HG03432 (cell line): ENCODE results near the gene WDR77.
A peak's percentile ranks its signal among the peaks of the same experiment; 100 is the strongest.

Experiments used
- ATAC-seq: cut with Tn5 transposase; IDR thresholded peaks from one replicate; pipeline ENCODE4 v1.9.1; 2021; ENCODE audit warnings: mild to moderate bottlenecking, moderate library complexity; ENCODE audit not compliant: unreplicated experiment

Gene WDR77

DNA sequence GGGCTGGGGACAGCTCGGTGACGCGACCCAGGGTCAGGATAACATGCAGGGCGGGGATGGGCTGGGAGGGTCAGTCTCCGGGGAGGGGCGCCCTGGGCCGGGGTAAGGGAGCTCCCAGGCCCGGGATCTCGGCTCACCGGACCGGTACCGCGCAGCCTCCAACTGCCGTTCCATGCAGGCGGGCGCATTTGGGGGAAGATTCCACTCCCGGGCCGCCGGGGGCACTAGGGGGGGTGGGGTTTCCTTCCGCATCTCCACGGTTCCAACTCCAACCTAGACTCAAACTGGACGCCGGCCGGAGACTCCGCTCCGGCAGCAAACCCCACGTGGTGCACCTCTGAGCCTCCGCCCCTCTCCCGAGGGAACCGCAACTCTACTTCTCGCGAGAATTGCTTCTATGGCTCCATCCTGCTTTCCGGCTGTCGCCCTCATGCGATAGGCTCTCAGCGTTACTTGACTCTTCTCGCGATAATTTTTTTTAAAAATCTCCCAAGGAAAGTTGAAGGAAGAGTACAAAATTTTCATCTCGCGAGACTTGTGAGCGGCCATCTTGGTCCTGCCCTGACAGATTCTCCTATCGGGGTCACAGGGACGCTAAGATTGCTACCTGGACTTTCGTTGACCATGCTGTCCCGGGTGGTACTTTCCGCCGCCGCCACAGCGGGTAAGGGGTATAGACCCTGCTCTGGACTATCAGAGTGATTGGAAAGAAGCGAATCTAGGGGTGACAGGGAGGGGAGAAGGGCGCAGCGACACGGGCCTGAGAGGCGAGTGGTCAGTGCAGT lies at the start of gene WDR77, which contains the start of gene ATP5PB:
WDR77 (minus strand) TSS at position 339 of the 785 bp plus-strand sequence; CDS start at position 252, 87 bp downstream.
ATP5PB (plus strand) TSS at position 547 of the 785 bp plus-strand sequence; CDS start at position 625, 78 bp downstream.
- peak; percentile 89 for ATAC-seq

DNA sequence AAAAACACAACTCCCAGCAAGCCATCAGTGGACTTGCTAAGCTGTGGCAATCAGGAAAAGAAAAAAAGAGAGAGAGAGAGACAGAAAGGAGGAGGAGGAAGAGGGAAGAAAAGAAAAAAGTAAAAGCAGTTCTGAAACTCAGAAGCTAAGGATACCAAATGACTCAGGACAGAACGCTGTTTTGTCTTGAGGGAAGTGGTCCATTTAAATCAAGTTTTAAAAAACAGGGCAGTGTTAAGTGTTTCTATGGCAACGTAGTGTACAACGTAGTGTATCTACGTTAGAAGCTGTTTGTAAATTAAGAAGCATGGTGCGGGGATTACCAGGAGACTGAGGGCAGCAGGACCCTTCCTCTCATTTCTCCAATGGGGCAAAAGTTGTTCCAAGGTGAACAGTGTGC lies 48.5 kb upstream of the WDR77 start:
- ATAC-seq, result no peak

DNA sequence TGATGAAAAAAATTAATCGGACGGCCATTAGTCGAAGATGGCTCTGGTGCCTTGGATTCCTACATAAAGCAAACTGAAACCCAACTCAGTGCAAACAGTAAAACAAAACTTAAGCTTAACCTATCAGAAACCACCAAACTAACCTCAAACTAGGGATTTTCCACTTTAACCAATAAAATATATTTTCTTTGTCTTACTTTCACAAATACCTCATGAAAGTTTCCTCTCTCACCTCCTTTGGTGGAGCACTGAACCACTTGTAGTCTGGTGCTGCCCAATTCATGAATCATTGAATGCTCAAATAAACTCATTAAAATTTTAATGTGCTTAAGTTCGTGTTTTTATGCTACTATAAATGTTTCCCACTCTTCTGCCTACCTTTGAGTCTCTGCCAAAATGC lies 47.3 kb upstream of the WDR77 start:
- ATAC-seq, result no peak

DNA sequence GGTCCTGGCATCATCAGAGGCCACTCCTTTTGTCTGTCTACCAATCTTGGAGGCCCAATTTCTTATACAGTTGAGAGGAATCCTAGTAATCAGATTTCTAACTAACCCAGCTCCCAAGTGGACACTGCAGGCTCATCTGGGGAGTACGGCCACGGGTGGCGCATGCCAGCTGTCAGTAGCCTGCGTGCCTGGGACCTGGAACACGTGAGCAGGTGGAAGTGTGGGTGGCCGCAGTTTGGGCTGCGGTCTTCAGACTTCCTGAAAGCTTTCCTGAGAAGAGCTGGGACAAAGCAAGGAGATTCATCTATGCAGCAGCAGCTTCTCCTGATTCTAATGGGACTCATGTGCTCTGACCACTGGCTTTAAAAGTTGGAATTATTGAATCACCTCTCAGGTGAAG lies 42.0 kb upstream of the WDR77 start:
- ATAC-seq, result no peak

DNA sequence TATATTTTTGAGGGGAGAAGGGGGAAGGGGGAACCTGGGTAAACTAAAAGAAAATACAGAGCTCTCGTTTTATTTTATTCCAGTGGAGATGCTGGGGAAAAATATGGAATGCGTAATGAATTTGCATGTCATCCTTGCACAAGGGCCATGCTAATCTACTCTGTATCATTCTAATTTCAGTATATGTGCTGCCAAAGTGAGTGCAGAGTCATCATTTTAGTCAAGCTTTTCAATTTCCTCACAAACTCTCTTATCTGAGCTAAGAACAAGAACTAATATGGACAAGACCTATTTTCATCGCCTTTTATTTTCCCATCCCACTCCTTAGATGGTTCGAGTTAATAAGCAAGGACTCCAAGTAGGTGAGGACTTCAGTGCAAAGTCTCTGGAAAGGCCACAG lies 41.2 kb upstream of the WDR77 start:
- no peak for ATAC-seq

DNA sequence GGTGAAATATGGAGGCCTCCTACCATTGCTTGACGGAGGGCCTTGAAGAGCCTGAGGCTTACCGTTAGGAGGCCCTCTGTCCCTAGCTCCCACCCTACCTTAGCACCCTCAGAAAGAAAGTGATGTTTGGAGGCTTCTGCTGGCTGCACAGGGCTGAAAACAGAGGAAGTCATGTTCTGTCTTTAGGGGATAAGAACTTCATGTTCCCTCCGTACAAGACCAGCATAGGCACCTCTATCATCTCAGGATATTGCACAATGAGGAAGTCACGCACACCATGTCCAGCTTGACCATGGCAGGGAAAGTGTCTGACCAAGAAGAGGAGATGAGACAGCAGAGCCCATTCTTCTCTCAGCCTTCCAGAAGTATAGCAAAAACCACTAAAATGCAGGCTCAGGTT lies 40.5 kb upstream of the WDR77 start:
- no peak for ATAC-seq

DNA sequence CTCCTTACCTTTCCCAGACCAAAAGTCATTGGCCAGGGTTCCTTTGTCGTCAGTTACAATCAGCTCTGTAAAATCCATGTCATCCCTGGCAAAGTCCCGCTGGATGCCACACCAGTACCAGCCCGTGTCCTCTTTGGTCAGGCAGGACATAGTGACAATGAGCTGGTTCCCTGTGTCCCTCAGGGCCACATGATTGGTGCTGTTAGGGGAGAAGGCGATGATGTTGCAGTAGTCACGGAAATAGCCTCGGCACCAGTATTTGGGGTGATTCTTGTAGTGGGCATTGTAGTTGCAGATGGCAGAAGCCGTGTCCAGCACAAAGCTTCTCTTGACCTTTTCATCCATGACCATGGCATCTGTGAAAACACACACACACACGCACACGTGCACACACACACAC lies 39.6 kb upstream of the WDR77 start:
- no peak for ATAC-seq

DNA sequence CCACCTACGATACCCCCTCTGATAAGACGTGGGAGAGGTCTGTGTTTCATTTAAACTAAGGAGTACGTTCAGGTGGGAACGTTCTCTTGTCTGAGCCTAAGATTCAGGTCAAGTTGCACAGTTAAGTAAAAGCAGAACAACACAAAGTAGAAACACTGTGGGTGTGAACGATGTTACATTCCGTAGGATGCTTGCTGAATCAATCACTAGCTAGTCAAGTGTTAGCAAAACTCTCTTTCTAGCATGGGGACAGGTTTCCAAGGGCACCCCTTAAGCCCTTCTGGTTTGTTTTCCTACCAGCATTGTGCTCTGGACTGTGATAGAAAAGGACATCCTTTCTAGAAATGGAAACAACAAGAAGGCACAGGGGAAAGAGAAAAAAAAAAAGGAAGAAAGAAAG lies 38.1 kb upstream of the WDR77 start:
- ATAC-seq, result no peak

DNA sequence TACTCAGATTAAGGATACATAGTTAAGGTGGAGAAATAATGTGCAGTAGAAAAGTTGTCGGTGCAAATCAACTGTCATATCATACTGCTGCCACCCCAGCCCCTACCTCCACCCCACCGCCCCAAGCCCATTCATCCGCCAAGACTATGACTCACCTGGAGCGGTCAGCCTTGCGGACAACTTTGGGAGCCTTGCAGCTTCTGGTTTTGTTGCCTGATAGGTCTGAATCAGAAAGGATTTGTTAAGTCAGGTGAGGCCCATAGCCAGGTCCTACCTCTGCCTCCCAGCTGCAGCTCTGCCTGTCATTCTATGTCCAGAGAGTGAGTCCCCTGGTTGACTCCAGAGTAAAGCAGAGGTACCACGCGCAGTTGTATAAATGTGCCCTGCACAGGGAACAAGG lies 37.4 kb upstream of the WDR77 start:
- no peak for ATAC-seq

DNA sequence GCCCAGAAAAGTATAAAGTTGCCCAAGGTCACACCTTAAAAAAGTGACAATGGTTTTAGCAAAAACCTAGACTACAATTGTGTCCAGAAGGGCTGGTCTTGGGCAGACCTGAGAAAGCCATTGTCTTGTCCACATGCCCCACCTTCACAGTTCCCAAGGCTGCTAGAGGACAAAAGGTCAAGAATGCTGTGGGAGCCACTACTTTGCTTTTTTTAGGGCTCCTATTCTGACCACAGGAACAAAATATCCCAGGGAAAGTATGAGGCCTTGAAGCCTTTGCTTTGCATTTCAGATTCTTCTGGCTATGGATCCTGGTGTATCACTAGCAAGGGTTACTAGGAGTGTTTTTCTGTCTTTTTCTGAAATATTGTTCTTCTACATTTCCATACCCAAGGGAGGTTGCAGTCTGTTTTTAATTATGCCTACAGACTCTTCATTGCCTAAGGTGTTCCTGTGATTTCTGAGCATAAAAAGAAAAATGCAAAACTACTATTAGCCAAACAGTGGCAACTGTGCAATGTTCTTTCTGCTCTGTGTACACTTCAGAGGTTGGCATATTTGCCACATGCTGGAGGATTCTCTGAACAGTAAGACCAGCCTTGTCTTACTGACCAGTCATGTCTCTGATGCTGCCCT lies 35.5 kb upstream of the WDR77 start:
- no peak for ATAC-seq

DNA sequence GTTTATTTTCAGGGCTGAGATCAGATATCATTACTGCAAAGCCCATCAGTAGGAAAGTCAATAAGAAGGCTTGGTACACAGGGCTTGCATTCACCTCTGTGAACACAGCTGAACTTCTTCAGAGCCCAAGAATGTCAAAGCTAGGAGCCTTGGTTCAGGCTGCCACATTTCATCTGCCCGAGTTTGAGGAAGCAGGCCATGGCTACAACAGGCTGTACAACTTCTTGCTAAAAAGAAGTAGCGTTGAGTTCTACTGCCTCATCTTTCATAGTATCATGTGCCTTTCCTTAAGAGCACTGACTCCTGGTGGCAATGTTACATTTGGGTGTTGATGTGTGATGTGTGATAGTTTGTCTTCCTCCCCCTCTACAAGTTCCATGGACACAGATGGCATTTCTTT lies 34.8 kb upstream of the WDR77 start:
- no peak for ATAC-seq

DNA sequence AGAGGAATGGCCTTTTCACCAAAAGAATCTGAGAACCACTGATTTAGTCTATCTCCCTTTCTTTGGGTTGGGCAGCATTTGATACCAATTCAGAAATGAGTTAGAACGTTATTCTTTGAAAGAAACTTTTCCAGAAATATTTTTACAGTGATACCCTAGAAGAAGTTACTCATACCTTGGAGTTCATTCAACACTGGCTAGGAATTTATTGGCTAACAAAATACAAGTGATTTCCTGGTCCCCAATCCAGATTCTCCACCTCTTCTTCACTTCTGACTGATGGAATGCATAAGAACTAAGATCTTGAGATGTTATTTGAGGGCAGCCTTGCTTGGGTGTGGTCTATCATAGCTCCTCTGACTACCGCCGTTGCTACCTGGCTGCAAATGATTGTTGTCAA lies 34.1 kb upstream of the WDR77 start:
- no peak for ATAC-seq

DNA sequence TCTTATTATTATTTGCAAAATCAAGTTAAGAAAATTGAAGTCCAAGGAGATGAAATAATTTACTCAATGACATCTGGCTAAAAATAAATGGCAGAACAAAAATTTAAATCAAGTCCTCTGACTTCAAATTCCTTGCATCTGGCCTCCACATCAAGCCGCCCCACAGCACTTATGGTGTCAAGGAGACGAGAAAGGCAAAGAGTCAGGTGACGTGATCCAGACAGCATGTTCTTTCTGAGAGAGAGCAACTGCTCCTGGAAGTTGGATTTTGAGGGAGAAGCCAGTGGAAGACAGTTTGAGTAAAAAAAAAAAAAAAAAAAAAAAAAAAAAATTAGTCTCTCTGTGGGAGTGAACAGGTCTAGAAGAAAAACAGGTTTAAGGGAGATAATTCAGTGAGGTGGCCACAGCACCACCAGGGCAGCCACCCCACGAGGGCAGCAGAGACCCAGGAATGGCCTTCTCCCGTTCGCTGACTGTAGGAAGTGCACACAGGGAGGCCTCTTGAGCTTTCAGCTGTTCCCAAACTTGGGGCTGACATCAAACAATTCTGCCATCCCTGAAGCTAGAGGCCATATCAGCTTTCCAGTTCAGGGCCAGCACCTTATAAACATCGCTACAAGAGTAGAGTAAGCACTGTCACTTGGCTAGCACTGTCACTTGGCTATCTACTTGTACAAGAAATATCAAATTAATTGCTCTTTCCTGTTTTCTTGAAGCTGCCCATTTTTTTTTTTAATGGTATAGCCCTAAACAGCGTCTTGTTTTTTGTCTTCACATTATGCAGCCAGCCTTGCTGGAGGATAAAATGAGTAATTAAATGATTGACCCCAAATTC lies 32.5 kb upstream of the WDR77 start:
- no peak for ATAC-seq

DNA sequence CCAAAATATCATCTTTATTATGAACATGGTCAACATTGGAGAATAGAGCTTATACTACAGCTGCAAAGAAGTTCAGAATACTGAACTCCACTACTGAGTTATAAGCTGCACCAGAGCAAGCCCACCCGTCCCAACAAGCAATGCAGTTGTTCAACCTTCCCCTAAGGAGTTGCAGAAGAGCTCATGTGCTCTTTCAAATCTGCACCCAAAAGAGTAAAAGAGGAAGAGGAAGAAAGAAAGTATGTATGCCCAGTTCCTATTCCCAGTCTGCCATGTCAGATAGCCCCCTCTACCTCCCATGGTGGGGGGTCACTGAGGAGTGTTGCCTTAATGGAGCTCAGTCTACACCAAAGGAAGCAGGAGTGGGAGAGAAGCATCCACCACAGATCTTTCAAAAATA lies 31.6 kb upstream of the WDR77 start:
- no peak for ATAC-seq

DNA sequence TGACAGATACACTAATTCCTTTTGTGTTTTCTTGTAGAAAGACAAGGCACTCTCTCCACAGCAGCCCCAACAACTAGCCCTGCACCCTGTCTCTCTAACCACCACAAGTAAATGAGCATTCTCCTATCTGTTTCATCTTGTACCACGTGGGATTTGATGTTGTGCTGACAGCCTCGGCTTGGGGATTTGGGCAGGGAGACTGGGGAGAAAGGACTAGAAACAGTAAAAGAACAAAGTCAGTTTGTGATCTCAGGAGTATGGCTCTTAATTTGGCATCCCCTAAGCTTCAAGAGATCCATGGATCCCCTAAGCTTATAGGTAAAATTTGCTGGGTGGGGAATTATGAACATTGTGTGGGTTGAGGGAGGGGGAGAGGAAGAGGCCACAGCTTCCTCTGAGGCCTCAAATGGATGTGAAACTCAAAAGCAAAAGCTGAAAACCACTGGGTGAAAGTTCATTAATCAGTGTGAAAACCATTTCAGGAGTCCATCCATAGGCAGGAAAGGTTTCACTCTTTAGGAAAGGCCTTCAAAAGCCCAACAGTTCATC lies 27.8 kb upstream of the WDR77 start:
- peak; percentile 75 for ATAC-seq

DNA sequence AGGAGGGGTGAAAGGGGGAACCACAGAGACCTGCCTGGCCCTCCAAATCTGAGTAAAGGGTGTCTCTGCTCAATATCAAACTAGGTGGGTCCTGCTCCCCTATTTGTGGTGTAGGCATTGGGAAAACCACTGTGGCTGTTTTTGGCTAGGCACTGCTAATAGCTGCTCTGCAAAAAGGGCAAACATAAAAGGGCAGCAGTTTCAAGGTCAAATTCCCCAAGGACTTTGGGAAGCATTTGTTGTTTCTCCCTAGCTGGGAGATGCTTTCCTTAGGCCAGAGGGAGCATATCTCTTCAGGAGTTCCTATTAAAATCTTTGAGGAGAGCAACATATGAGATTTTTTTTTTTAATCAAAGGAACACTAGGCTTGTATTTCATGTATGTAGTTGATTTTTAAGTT lies 27.2 kb upstream of the WDR77 start:
- no peak for ATAC-seq

DNA sequence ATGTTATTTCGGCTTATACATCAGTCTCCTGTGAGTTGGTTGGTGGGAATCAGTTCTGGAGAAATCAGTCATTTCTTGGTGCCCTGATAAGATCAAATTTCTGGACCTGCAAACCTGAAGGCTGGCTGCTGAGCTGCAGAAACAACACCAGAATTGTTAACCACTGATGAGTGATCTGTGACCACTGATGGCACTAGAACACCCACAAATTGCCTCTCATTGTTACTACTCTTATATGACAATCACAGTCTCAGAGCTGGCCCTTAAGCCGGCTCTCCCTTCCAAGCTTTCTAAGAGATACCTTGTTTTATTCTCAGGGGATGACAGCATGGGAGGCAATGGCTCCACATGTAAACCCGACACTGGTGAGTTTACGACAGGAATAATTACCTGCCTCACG lies 26.6 kb upstream of the WDR77 start:
- ATAC-seq, result no peak

DNA sequence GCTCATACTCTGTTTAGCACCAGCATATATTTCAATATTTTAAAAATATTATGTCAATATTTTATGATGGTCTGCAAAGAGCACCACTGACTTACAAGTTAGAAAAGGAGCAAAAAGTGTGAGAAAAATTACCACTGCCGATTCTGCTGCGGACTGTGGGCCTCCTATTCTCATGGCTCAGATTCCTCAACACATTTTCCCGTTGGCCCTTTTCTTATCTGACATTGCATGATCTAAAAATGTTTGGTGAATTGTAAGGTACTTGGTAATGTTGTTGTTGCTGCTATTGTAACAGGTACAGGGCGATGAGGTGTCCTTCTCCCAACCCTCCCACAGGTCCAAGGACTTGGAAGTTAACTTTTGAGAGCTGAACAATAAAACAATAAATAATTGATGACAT lies 25.5 kb upstream of the WDR77 start:
- no peak for ATAC-seq

DNA sequence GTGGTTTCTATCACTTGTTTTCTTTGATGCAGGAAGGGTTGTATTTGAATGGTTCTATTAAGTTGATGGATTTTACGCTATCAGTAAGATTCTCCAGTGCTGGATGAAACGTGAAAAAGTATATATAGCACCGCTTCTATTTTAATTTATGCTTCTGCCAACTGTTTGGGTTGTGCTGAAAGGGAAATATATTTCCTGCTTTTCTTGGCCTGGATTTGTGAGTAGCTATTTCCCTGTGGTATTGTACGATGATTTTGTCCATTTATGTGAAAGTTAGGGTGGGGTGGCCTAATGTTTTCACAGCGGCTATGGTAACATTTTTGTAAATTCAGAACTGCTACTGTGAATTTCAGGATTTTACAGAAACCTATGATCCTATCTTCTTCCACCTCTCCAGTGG lies 25.1 kb upstream of the WDR77 start:
- ATAC-seq, result no peak

DNA sequence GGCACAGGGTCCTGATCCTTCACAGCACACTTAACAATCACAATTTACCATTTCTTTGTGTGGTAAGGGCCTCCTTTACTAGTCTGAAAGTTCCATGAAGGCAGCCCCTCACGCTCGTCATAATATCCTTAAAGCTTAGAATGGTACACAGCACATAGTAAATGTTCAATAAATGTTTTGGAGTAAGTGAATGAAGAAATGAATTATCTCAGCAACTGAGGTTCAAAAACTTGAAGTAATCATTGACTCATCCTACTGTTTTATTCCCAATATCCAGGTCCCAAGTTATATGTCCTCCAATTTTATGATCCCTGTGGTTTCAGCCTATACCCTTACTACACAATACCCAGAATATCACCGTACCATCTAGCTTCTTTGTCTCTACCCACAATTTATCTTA lies 22.5 kb upstream of the WDR77 start:
- ATAC-seq, result no peak

DNA sequence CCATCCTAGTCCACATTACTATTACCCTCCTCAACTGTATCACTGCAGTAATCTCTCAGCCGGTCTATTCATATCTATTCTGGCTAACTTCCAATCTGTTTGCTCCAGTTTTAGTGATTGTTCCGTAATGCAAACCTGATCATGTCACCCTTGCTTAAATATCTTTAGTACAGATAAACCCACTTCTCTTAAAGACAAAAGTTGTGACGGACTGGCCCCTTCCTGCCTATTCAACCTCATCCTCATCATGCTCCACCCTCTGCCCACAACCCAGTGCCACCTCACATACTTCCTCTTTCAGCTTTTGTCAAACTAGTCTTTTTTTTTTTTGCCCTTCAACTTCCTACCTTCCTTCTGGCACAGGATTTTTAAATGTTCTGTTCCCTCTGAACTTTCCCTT lies 22.0 kb upstream of the WDR77 start:
- peak; percentile 70 for ATAC-seq
